Activated naive CD4-positive, alpha-beta T cell treated with anti-CD3 and anti-CD28 coated beads, Interleukin-2, amount 50 U/mL, for 72 hours (primary cell): Measurements from ENCODE around the gene KCTD21. TPM values are rescaled to one million over a fixed set of nuclear protein-coding genes. Genes with fewer than 3 reads are reported as not detected.

ENCODE experiments used
- ATAC-seq, 2 donors: fragments of 150-1000 bp; cut with Tn5 transposase; 2 replicates each; pipeline ENCODE4 v1.10.0; 2021; ENCODE audit warnings: mild to moderate bottlenecking in 2 of 2, moderate library complexity in 2 of 2
- DNase-seq, 2 donors: peaks; one replicate each; pipeline ENCODE4 v3.0.0; 2021 to 2022; ENCODE audit warnings: low spot score in 2 of 2
- H3K27ac Mint-ChIP-seq, 2 donors: one replicate each; pipeline ENCODE4 v1.8.0; 2022; ENCODE audit warnings: mild to moderate bottlenecking in 2 of 2, mixed read lengths in 2 of 2
- H3K36me3 Mint-ChIP-seq, 2 donors: one replicate each; pipeline ENCODE4 v1.8.0; 2022; ENCODE audit warnings: mixed read lengths in 2 of 2
- H3K9me3 Mint-ChIP-seq, 2 donors: one replicate each; pipeline ENCODE4 v1.8.0; 2022; ENCODE audit warnings: mixed read lengths in 2 of 2
- total RNA-seq, 2 donors: library from RNA; stranded (reverse); gene quantifications; one replicate each; pipeline ENCODE4 v1.2.3, GENCODE V29; 2022

The KCTD21 gene
- total RNA-seq, 2 donors from 2014 or later: 6.6 to 12.2 TPM

DNA sequence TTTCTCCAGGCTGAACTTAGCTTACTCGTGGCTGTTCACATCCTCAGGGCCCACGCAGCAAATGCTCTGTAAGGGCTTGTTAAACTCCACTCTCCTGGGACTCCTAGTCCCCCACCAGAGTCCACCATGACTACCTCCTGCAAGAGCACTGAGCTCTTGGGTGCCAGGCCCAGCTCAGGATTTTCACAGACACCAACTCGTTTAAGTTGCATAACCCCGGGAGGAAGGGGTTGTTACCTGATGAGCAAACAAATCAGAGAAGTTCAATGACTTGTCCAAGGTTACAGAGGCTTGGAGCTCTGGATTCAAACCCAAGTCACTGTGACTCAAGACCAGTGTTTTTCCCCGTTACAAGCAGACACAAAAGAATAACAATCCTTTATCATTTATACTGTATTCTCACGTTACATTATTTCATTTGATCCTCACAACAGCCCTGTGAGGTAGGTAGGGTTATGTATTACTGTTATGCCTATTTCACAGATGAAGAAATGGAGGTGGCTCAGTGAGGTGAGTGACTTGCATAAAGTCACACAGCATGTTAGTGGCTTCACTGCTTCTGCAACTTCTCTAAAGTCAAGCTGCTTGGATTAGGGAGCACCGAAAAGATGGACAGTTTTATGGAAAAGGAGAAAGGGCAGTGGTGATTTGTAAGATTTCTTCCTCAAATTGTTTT, 17.4 kb downstream of the KCTD21 start:
- no peak for ATAC-seq

DNA sequence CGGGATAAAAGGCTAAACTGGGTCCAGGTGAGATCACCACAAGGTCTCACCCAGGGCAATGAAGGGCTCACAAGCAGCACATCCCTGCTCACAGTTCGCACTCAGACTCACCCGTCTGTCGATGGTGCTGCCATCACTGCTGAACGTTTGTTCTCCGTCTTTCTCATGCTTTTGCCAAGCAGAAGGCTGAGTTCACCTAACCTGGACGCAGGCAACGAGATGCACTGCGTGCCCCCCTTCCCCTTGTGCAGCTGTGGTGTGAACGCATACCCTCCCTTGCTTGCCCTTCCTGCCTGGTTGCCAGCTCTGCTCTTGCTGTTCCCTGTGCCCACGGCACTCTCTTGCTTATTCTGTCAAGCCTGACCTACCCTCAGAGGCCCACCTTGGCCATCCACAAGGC, 18.0 kb downstream of the KCTD21 start:
- Mint-ChIP-seq H3K27ac (peak overlapping the region in 1 of 2 donors; percentile 16), H3K36me3 (peaks cover 9 to 11% of the 10 kb centered on the region in 2 donors), H3K9me3 (no peaks in the 10 kb centered on the region)
- ATAC-seq: no peak
- no peak for DNase-seq

More for the DNA sequence above, 17.4 kb downstream of the KCTD21 start:
- peaks cover 9 to 12% of the 10 kb centered on the region in 2 donors for H3K36me3 Mint-ChIP-seq
- peaks cover 0 to under 1% of the 10 kb centered on the region in 2 donors for H3K9me3 Mint-ChIP-seq
- no peak for DNase-seq
- peak overlapping the region in 1 of 2 donors; percentile 16 for H3K27ac Mint-ChIP-seq

DNA sequence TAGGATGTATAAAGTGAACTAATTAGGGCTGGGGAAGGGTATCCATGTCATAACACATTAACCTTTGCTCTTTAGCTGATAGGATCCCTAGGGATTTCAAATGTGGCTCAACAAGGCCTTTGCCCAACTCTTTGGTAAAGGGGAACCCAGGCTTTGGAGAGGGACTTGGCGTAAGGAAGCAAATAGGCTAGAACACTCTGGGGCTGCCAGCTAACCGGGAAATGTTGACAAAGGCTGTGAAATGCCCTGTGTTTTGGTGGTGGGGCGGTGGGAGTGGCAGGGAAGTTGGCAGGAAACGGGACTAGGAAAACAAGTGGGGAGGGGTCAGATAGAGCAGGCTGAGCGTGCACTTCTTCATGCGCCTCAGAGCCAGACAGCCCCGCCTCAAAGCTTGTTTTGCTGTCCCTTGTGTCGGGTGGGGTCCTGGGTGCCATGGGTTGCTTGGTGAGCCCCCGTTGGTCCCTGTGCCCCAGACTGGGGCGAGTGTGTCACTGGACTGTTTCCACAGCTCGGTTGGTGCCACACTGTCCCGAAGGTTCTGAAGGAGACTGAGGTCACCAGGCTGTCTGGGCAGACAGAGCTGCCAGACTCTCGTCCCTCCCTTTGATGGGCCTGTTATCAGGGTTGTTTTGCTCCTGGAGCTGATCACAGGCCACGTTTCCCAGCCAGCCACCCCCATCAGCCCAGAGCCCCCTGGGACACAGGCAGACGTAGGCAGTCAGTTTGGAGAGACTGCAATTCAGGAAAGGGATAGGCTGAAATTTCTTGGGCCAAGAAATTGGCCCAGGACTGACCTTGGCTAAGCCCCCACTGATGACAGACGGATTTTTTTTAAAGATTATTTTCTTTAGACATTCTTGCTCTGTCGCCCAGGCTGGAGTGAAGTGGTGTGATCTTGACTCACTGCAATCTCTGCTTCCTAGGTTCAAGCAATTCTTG, 19.6 kb downstream of the KCTD21 start:
- ATAC-seq: no peak
- DNase-seq: no peak
- H3K36me3 Mint-ChIP-seq: peaks cover 4 to 5% of the 10 kb centered on the region in 2 donors
- H3K27ac Mint-ChIP-seq: peak overlapping the region in 1 of 2 donors; percentile 34
- H3K9me3 Mint-ChIP-seq: no peaks in the 10 kb centered on the region

DNA sequence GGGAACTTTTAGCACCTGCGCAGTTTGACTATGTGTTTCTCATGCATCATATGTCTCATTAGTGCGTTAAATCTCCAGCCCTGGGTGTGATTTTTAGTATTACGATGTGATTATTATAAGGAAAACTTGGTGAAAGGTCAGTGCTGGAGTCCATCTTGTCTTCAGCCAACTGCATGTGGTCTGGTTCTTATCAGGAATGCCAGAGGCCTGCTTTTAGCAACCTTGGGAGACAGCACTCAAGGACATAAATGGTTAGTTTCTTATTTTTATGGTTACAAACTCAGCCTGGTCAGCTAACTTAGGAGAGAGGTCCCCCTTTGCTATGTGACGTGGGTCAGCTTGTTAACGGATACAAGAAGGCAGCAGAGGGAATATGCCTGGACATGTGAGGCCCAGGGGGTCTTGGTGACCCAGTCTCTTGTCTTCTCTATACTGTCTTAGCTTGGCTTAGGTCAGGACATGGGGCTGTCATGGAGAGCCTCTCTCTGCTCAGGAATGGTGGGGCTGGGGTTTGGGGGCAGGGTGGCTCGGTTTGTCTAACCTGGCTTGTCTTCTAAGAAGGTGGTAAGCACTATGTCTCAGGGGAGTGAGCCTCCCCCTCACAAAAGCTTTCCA, 21.5 kb downstream of the KCTD21 start:
- Mint-ChIP-seq H3K27ac (peak overlapping the region in 1 of 2 donors; percentile 54), H3K9me3 (no peaks in the 10 kb centered on the region), H3K36me3 (no peaks in the 10 kb centered on the region)
- ATAC-seq (no peak), DNase-seq (no peak)

DNA sequence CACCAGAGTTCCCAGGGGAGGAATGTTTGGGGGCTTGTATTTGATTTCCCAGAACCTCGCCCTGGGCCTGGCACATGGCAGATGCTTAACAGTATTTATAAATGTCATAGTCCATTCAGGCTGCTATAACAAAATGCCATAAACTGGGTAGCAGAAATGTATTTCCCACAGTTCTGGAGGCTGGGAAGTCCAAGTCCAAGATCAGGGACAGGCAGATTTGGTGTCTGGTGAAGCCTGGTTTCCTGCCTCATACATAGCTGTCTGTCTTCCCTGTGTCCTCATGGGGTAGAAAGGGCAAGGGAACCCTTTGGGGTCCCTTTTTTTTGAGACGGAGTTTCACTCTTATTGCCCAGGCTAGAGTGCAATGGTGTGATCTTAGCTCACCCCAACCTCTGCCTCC, 24.0 kb downstream of the KCTD21 start:
- DNase-seq: no peak
- Mint-ChIP-seq H3K9me3 (no peaks in the 10 kb centered on the region), H3K36me3 (no peaks in the 10 kb centered on the region), H3K27ac (no peak overlapping the region)
- no peak for ATAC-seq

DNA sequence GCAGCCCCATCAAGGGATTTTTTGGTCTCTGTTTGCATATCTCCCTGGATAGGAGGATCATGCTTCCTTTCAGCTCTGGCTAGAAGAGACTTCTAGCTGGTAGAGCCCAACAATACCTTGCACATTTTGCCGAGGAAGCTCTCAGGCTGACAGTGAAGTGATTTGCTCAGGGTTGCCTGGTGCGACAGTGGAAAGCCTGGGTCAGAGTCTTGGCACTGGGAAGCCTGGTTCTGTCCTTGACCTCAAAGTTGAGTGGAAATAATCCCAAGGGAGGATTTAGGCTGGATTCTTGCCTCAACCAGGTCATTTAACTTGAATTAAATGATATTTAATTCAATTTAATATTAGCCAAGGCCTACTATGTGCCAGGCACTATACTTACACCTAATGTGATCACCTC, 24.6 kb downstream of the KCTD21 start:
- Mint-ChIP-seq H3K9me3 (no peaks in the 10 kb centered on the region), H3K27ac (no peak overlapping the region), H3K36me3 (no peaks in the 10 kb centered on the region)
- DNase-seq (no peak), ATAC-seq (no peak)

DNA sequence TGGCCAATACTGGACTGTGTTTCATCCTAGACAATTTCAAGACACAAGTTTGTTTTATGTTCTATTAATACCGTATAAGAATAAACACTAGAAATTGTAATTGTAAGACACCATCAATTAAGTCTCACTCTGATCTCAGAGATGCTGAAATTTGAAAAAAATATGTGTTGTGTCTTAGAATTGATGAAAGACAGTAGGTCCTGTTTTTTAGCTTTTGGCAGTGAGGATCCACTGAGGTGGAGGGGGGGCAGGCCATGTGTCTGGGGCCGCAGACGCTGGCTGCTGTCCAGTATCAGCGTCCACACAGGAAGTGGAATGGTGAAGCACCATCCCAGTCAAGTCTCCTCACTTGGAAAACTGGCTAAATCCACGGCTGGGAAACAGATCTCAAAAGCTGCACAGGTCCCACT, 26.5 kb downstream of the KCTD21 start:
- no peak for DNase-seq
- H3K9me3 Mint-ChIP-seq: no peaks in the 10 kb centered on the region
- no peaks in the 10 kb centered on the region for H3K36me3 Mint-ChIP-seq
- ATAC-seq: no peak
- peak overlapping the region in 1 of 2 donors; percentile 52 for H3K27ac Mint-ChIP-seq

DNA sequence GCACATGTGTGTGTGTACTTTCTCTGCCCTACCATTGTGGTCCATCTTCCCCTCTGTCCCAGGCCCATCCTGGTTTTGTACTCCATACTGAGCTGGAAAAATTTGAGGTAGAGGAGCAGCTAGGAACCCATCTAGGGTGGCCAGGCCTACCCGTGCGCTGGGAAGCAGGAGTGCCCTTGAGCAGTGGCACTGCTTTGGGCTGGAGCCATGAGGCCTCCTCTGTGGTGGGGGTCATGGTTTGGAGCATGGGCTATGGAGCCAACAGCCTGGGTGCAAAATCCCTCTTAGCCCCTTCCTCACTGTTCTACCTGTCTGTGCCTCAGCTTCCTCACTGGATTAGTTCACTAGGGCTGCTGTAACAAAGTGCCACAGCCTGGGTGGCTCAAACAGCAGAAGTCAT, 27.1 kb downstream of the KCTD21 start:
- ATAC-seq (no peak), DNase-seq (no peak)
- no peaks in the 10 kb centered on the region for H3K36me3 Mint-ChIP-seq

DNA sequence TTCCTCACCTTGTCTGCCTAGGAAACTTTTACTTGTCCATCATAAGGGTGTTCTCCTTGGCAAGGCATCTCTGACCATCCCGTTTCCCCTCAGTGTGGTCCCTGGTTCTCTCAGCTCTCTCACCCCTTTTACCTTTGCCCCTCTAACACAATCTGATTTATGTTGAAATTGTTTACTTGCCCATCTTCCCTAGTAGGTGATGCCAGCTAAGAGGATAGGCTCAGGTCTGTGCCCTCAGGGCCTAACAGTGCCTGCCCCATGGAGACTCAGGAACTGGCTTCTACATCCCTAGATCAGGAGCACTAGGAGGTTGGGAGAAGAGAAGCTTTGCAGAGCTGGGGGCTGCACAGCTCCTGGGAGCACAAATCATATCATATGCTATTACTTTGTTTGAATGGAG, 27.9 kb downstream of the KCTD21 start:
- Mint-ChIP-seq H3K9me3 (no peaks in the 10 kb centered on the region), H3K27ac (peak overlapping the region in 1 of 2 donors; percentile 16), H3K36me3 (no peaks in the 10 kb centered on the region)
- ATAC-seq: no peak
- DNase-seq: no peak

More for the DNA sequence above, 27.1 kb downstream of the KCTD21 start:
- Mint-ChIP-seq H3K27ac (no peak overlapping the region), H3K9me3 (no peaks in the 10 kb centered on the region)

DNA sequence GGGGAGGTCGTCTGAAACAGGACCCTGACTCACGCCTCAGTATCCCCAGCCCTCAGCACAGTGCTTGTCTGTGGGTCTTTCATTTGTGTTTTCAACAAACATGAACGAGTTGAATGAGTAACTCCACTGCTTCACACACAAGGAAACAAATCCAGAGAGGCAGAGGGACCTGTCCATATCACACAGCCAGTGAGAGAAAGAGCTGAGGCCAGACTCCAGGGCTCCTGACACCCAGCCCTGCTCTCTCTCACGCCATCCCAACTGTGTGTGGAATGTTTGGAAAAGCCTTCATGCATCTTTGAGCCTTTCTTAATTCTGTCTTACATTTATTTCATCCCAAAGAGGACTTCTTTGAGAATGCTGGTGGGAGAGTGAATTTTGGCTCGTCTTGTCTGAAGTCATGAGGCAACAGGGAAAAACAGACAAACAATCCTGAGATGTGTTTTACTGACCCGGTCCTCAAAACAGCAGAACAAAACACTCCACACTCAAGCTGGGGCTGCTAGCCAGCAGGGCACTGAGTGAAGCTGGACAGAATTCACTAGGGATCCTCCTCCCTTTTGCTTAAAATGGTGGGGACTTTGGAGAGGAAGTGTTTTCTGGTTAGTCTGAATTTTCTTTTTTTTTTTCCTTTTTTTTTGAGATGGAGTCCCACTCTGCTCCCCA, 29.3 kb downstream of the KCTD21 start:
- DNase-seq: no peak

DNA sequence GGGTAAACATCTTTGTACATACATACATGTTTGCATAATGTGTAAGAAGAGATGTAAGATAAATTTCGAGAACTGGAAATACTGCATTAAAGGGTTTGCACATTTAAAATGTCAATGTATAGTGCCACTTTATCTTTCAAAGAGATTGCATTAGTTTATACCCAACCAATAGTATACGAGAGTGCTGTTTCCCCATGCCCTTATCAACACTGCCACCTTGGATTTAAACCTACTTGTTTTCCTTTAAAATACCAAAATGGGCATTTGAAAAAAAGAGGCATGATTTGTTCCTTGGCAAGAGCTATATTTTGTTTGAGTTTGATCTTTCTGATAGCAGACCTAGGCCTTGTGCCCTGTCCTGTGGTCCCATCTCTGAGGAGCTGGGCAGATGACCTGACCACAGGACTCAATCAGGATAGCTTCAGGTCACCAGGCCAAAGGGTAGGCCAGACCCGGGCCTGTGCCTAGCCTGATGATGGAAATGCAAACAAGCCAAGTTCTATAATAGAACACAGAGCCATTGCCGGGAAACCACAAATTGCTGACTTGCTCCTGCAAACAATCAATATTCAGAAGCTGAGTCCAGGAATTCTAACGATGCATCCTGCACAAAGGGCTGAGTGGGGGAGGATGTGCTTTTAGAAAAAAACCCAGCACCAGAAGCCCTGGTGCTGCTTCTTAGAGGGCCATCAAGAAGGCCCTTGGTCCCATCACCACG, 32.1 kb downstream of the KCTD21 start:
- ATAC-seq (no peak), DNase-seq (no peak)
- no peaks in the 10 kb centered on the region for H3K9me3 Mint-ChIP-seq
- H3K27ac Mint-ChIP-seq: no peak overlapping the region
- H3K36me3 Mint-ChIP-seq: no peaks in the 10 kb centered on the region

More for the DNA sequence above, 29.3 kb downstream of the KCTD21 start:
- Mint-ChIP-seq H3K9me3 (no peaks in the 10 kb centered on the region), H3K36me3 (no peaks in the 10 kb centered on the region), H3K27ac (no peak overlapping the region)
- no peak for ATAC-seq

DNA sequence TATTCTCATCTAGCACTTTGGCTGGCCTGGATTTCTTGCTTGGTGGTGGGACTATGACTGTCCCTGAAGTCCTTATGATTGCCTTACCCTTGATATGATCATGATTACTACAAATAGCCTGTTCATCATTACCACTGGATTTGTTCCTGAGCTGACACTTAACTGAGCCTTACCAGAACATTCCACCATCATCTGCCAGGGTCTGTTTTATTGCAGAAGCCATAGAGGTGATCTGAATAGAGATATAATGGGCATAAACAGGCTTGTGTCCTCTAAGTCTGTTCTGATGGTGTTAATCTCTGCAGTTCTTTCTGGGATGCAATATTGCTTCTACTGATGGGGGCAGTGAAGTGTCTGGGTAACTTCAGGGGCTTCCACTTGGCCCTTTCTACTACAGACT, 36.6 kb downstream of the KCTD21 start:
- no peak for DNase-seq
- ATAC-seq: no peak
- H3K27ac Mint-ChIP-seq: no peak overlapping the region
- no peaks in the 10 kb centered on the region for H3K36me3 Mint-ChIP-seq
- no peaks in the 10 kb centered on the region for H3K9me3 Mint-ChIP-seq

DNA sequence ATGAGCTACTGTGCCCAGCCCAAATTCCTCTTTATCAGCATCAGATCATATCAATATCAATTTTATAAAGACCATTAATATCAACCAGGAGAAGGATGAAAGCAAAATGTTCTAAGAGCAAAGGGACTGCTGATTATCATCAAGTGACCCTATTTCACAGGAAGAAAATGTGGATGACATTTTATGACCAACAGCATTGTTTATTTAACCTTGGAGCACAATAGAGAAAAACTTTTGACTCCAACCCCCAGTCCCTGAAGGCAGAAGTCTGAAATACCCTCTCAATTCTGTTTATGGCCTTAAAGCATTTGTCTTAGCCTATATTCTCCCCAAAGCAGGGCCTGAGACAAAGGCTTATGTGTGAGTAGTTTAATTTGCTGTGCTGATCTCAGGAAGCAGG, 37.7 kb downstream of the KCTD21 start:
- Mint-ChIP-seq H3K27ac (peak overlapping the region in 1 of 2 donors; percentile 7), H3K9me3 (no peaks in the 10 kb centered on the region), H3K36me3 (no peaks in the 10 kb centered on the region)
- no peak for DNase-seq
- ATAC-seq: no peak

DNA sequence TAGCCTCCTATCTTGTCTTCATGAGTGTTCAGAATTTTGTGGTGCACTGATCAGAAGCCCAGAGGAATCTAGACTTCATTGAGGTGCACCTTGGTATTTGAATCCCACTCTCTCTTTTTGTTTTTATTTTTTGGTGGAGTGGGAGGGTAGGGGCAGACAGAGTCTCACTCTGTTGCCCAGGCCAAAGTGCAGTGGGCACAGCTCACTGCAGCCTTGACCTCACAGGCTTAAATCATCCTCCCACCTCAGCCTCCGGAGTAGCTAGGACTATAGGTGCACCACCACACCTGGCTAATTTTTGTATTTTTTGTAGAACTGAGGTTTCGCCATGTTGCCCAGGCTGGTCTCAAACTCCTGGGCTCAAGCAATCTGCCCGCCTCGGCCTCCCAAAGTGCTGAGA, 38.1 kb downstream of the KCTD21 start:
- peak overlapping the region in 1 of 2 donors; percentile 7 for H3K27ac Mint-ChIP-seq
- H3K9me3 Mint-ChIP-seq: no peaks in the 10 kb centered on the region
- no peaks in the 10 kb centered on the region for H3K36me3 Mint-ChIP-seq
- ATAC-seq (no peak), DNase-seq (no peak)

DNA sequence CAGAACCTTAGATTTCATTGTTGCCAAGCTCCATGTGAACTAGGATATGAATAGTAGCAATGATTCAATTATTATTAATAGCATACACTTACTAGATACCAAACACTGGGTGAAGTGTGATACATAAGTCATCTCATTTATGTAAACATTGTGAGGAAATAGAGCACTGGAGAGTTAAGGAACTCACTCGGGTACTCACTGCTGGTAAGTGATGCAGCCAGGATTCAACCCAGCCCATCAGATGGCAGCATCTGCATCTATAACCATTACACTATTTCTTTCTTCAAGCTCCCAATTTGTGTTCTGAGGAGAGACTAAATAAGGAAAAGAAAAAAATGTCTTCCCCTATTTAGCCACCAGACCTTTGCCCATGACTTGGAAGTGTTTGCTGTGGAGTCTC, 38.8 kb downstream of the KCTD21 start:
- H3K27ac Mint-ChIP-seq: no peak overlapping the region
- DNase-seq (no peak), ATAC-seq (no peak)
- no peaks in the 10 kb centered on the region for H3K9me3 Mint-ChIP-seq
- H3K36me3 Mint-ChIP-seq: no peaks in the 10 kb centered on the region

DNA sequence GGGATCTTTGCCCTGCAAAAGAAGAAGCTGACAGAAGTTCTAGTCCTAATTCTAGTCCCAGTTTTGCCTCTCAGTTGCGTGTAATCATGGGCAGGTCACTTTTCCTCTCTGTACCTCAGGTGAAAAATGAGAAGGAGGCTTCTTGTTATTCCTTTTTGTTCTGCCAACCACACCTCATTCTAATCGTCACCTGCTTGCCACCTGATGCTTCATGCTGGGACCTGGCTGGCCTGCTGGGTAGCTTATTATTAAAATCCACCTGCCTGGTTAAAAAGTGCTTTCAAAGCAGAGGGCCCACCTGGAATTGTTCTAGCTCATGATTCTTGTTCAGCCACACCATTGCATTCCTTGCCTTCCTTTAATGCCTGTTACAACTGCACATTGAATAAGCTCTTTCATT, 40.6 kb downstream of the KCTD21 start:
- Mint-ChIP-seq H3K27ac (no peak overlapping the region), H3K9me3 (no peaks in the 10 kb centered on the region), H3K36me3 (peaks cover 0 to 6% of the 10 kb centered on the region in 2 donors)
- DNase-seq (no peak), ATAC-seq (no peak)
